HG03175 (cell line): ENCODE data around the gene RRP1B.
A peak's percentile ranks its signal among the peaks of the same experiment; 100 is the strongest.
"Not testable (repeated sequence)": the region's sequence is repeated elsewhere in the genome, so short reads cannot be mapped to it uniquely, and the experiment has no call there.

ENCODE experiments used
- ATAC-seq: cut with Tn5 transposase; IDR thresholded peaks from one replicate; pipeline ENCODE4 v1.9.1; 2021; ENCODE audit warnings: mild to moderate bottlenecking, moderate library complexity; ENCODE audit not compliant: unreplicated experiment

Gene RRP1B

DNA sequence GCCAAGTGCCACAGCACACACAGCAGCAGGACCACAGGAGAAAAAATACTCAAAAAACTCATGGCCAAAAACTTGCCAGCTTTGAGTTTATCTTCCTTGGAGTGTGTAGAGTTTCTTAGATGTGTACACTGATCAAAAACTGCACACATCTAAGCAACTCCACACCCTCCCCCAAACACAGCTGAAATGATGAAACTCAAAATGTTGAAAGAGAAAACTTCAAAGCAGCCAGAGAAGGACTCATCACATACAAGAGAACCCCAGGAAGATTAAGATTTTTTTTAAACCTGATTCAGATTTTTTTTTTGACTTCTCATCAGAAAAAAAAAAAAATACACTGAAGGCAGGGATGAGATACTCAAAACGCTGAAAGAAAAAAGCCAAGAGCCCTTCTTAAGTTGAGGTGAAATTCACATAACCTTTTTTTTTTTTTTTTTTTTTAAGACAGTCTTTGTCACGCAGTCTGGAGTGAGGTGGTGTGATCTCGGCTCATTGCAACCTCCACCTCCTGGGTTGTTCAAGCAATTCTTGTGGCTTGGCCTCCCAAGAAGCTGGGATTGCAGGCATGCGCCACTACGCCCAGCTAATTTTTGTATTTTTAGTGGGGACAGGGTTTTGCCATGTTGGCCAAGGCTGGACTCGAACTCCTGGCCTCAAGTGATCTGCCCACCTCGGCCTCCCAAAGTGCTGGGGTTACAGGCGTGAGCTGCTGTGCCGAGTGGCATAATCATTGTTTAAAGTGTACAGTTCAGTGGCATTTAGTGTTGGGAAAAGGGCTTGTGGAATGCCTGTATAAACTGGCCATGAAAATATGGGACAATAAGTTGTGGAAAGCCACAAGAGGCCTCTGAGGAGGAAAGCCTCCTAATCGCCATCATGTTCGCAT, 38.6 kb downstream of the RRP1B start:
- ATAC-seq: no peak

- ATAC-seq: not testable (repeated sequence)
Measured at GRCh38 chr21:43699492-43699777, 40.1 kb downstream of the RRP1B start.

DNA sequence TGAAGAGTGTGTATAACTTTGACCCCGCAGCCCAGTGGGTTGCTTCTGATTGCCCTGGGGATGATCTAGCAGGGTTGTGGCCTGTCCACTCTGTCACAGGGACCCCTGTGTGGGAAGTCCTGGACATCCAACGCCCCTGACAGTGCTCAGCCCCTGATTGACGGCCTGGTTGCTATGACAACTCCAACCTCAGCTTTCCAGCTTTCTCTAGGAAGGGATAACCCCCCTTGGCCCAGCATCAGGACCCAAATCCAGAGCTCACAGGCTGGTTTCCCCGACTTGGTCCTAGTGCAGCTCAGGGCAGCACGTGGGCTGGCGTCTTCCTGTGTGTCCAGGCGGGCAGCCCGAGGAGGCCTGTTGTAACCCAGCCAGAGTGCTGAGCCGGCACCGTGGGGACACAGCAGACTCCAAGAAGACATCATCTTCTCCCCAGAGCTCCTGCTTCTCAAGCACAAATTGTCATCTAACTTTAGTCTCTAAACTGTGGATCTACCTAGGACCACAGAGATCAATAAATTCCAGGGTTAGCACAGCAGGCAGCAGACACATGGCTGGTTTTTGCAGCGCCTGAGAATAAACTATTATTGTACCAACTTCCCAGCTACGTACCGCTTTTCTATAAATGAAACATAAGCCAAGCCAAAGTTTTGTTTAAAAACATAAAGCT, 40.7 kb downstream of the RRP1B start:
- no peak for ATAC-seq

DNA sequence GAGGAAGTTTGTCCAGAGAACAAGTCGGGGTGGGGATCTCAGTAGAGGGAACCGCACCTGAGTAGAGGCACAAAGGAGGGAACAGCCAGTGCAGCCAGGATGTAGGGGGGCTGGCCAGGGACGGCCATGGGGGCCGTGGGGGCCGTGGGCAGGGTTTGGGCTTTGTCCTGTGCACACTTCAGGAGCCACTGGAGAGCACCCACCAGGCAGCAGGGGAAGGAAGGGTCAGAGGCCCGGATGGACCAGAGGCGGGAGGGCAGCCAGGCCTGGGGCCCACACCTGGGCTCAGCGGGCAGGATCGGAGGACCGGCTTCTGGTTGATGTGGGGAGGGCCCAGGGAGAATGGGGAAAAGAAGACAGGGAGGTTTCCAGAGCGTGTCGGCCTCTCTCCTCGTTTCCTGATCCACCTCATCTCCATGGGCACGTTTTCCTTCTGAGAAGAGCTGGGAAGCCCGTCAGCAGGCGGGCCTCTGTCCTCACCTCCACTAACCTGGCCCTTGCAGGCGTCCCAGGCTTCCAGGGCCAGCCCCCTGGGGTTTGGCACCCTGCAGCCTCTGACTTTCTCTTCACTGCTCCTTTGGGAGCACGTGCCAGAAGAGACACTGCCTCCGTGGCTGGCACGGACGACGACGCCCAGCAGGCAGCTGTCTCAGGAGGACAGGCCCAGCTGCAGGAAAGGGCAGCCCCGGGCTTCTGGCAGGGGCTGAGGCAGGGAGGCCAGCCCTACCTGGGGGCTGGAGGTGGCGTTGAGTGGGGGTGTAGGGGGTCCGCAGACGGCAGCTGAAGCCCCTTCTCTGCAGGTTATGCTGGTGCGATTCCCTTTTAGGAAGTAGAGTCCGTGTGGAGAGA, 42.8 kb downstream of the RRP1B start:
- no peak for ATAC-seq

GRCh38 chr21:43702785-43703034, 43.4 kb downstream of the RRP1B start:
- ATAC-seq: no peak

GRCh38 chr21:43703035-43703880, 43.9 kb downstream of the RRP1B start:
- no peak for ATAC-seq

DNA sequence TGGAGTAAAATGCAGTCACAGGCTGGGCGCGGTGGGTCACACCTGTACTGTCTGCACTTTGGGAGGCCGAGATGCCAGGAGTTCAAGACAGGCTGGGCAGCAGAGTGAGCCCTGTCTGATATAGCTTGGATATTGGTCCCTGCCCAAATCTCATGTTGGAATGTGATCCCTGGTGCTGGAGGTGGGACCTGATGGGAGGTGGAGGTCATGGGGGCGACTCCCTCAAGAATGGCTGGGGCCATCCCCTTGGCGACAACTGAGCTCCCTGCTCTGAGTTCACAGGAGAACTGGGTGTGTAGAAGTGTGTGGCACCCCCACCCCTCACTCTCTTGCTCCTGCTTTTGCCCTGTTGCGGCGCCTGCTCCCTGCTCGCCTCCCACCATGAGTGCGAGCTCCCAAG, 48.1 kb downstream of the RRP1B start:
- ATAC-seq: no peak

- no peak for ATAC-seq
Measured at GRCh38 chr21:43708745-43709381, 49.5 kb downstream of the RRP1B start.

GRCh38 chr21:43712268-43712942, 53.0 kb downstream of the RRP1B start:
- no peak for ATAC-seq

GRCh38 chr21:43713123-43713522, 53.8 kb downstream of the RRP1B start:
- ATAC-seq: not testable (repeated sequence)

DNA sequence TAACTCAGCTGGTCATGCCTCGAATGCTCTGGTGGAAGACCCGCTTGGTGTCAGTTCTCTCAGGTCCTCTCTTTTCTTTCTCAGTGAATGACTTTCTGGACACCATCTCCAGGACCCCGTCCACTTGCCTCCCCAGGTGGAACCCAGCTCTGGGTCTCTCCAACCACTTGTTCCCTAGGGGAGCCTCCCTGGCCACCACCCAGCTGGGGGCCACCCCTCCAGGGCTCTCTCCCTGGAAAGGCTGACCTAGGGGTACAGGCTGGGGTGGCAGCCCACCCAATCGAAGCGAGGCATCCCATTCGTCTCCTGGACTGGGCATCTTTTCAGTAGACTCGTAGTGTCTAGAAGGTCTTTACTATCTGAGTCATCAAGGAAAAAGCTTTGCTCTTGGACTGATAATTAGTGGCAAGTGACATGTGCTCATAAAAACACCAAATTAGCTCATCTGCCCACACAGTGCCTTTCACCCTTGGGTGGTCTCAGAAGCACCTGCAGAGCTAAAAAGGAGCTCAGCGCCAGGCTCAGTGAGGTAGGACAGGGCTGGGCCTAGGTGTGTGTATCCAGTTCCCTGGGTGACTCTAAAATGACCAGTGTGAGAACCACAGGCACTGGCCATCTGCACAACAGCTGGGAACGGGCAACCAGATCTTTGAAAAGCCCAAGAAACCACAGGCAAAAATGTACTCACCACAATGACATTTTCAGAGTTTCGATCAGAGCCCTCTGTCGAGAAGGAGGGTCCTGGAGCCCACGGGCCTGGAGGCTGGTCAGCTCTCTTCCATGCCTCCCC, 57.2 kb downstream of the RRP1B start:
- ATAC-seq: peak; percentile 32

- no peak for ATAC-seq
Measured at GRCh38 chr21:43717166-43717853, 58.0 kb downstream of the RRP1B start.

- ATAC-seq: no peak
Measured at GRCh38 chr21:43717967-43718871, 58.9 kb downstream of the RRP1B start.

- peak; percentile 66 for ATAC-seq
Measured at GRCh38 chr21:43718872-43719747, 59.8 kb downstream of the RRP1B start, which contains the start of gene PDXK. Gene PDXK (plus strand): TSS chr21:43719129. CDS start chr21:43719295, 166 bp downstream.

DNA sequence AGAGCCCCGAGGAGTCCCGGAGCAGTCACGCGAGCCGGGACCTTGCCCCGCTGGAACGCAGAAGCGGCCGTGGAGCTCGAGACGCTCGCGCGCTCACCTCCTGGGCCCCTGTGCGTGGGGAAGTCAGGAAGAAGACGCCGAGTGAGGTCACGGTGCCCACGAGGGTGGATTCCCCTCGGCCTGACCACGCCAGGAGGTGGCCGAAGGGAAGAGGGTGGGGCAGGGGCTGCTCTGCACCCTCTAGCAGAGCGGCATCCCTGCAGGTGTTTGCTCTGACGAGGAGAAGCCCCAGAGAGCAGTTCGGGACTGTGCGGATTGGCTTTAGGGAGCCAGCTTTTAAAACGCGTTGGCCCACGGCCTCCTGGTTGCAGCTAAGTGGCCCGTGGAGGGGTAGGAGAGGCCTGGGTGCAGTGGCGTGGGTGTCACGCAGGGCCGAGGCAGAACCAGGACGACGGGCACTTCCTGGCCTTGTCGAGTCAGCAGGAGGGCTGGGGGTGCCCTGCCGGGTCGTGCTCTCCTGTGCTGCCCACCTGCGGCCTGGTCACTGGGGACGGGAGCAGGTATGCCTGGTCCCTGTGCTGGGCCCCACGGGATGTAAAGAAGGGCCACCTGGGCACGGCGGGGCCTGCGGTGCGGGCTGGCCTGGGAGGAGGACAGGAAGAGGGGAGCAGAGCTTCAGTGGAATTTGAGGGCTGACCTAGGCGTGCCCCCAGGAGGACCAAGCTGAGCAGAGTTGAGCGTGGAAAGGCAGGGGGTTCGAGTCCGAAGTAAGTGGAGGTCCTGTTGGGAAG, 60.6 kb downstream of the RRP1B start:
- peak; percentile 9 for ATAC-seq
